Hepatocyte (in vitro differentiated cells): ENCODE measurements around the gene EEF1E1.

Source experiments
- CTCF ChIP-seq: fragments of 200-600 bp; sonication (generic); IDR thresholded peaks from 2 replicates; pipeline ENCODE4 v1.5.1; 2016; ENCODE audit warnings: antibody characterized with exemption, mild to moderate bottlenecking; ENCODE audit not compliant: poor library complexity
- EZH2 ChIP-seq: fragments of 200-600 bp; sonication (generic); IDR thresholded peaks from 2 replicates; pipeline ENCODE4 v1.6.1; 2016; ENCODE audit warnings: antibody characterized with exemption, mild to moderate bottlenecking, borderline replicate concordance

- TF ChIP-seq CTCF (no peak), EZH2 (no peak)
Measured at GRCh38 chr6:8103726-8104125, 1.4 kb upstream of the EEF1E1 start.
